Smooth muscle cell (in vitro differentiated cells): ENCODE data around the gene IGSF23. TPM values are rescaled to one million over a fixed set of nuclear protein-coding genes. Genes with fewer than 3 reads are reported as not detected.

ENCODE experiments used
- DNase-seq: peaks from one replicate; lab custom pipeline; 2025; ENCODE audit not compliant: unreplicated experiment; lab: John Stamatoyannopoulos, UW
- H2AFZ ChIP-seq: fragments of 200-600 bp; sonication (generic); 2 replicates; pipeline ENCODE4 v1.6.0; 2016; ENCODE audit warnings: antibody characterized with exemption, low read depth, mild to moderate bottlenecking
- H3F3A ChIP-seq: fragments of 200-600 bp; sonication (generic); 2 replicates; pipeline ENCODE4 v1.6.0; 2017; ENCODE audit warnings: antibody characterized with exemption, low read depth
- H3K27ac ChIP-seq: fragments of 200-600 bp; sonication (generic); 2 replicates; pipeline ENCODE4 v1.5.1; 2016; ENCODE audit warnings: low read depth, mild to moderate bottlenecking
- H3K27me3 ChIP-seq: fragments of 200-600 bp; sonication (generic); 2 replicates; pipeline ENCODE4 v1.6.1; 2016; ENCODE audit warnings: low read depth, mild to moderate bottlenecking
- H3K36me3 ChIP-seq: fragments of 200-600 bp; sonication (generic); 2 replicates; pipeline ENCODE4 v1.5.1; 2016; ENCODE audit warnings: low read depth
- H3K4me1 ChIP-seq: fragments of 200-600 bp; sonication (generic); 2 replicates; pipeline ENCODE4 v1.5.1; 2016; ENCODE audit warnings: low read depth
- H3K4me2 ChIP-seq: fragments of 200-600 bp; sonication (generic); 2 replicates; pipeline ENCODE4 v1.6.0; 2016; ENCODE audit warnings: mild to moderate bottlenecking
- H3K4me3 ChIP-seq: fragments of 200-600 bp; sonication (generic); 2 replicates; pipeline ENCODE4 v1.5.1; 2016; ENCODE audit warnings: mild to moderate bottlenecking
- H3K79me2 ChIP-seq: fragments of 200-600 bp; sonication (generic); 2 replicates; pipeline ENCODE4 v1.6.0; 2016; ENCODE audit warnings: low read depth, mild to moderate bottlenecking
- H3K9ac ChIP-seq: fragments of 200-600 bp; sonication (generic); 2 replicates; pipeline ENCODE4 v1.6.0; 2016; ENCODE audit warnings: low read depth
- H3K9me3 ChIP-seq: fragments of 200-600 bp; sonication (generic); replicated peaks from 2 replicates; pipeline ENCODE4 v1.5.1; 2016; ENCODE audit warnings: low read depth
- H4K20me1 ChIP-seq: fragments of 200-600 bp; sonication (generic); 2 replicates; pipeline ENCODE4 v1.6.0; 2016; ENCODE audit warnings: low read depth
- CTCF ChIP-seq: fragments of 200-600 bp; sonication (generic); IDR thresholded peaks from 2 replicates; pipeline ENCODE4 v1.5.1; 2017; ENCODE audit warnings: borderline replicate concordance, mild to moderate bottlenecking, antibody characterized with exemption; ENCODE audit not compliant: insufficient read depth, poor library complexity, severe bottlenecking
- WGBS: methylation state at CpG from one replicate; pipeline ENCODE4 v1.1.7; 2016; ENCODE audit warnings: low lambda C conversion rate; 5-methylcytosine and 5-hydroxymethylcytosine counted together
- polyA plus RNA-seq: library from polyadenylated mRNA; unstranded; fragments of >200 nt; fragmentation: Nextera tagmentation; extraction: Ambion mirVana; gene quantifications from 2 replicates; pipeline ENCODE4 v1.2.1, GENCODE V29; 2016
- total RNA-seq: library from RNA; depleted of rRNA; stranded (reverse); fragments of >200 nt; gene quantifications from 2 replicates; pipeline ENCODE4 v1.2.3, GENCODE V29; 2014

Gene IGSF23
- total and polyA plus RNA-seq, 2 experiments from 2014 or later = not detected

GRCh38 chr19:44570603-44570983 lies 42.8 kb upstream of the IGSF23 start:
- TF ChIP-seq CTCF = no peak
- Histone ChIP-seq H3F3A (no peaks in the 10 kb centered on the region), H3K4me3 (no peak overlapping the region), H3K27ac (no peak overlapping the region), H3K9ac (no peak overlapping the region), H3K9me3 (no peaks in the 10 kb centered on the region), H3K4me2 (no peak overlapping the region), H2AFZ (no peak overlapping the region), H3K27me3 (no peaks in the 10 kb centered on the region), H3K36me3 (no peaks in the 10 kb centered on the region), H3K4me1 (no peaks in the 10 kb centered on the region), H4K20me1 (no peaks in the 10 kb centered on the region), H3K79me2 (no peaks in the 10 kb centered on the region)
- WGBS = 49% methylated on average over 3 of the region's 3 CpGs
- no peak for DNase-seq

- DNase-seq = peak; percentile 12
- WGBS = 57% methylated on average over 13 of the region's 13 CpGs
- Histone ChIP-seq H3K9ac (no peak overlapping the region), H3K79me2 (no peaks in the 10 kb centered on the region), H3K9me3 (no peaks in the 10 kb centered on the region), H4K20me1 (no peaks in the 10 kb centered on the region), H3K4me2 (peak overlapping the region; percentile 68), H3K4me3 (peak overlapping the region; percentile 29), H3K27ac (no peak overlapping the region), H3K27me3 (no peaks in the 10 kb centered on the region), H3K36me3 (no peaks in the 10 kb centered on the region), H2AFZ (peak overlapping the region; percentile 69), H3K4me1 (no peaks in the 10 kb centered on the region), H3F3A (no peaks in the 10 kb centered on the region)
- peak; percentile 82 for TF ChIP-seq CTCF
Measured at GRCh38 chr19:44570984-44571684, 42.2 kb upstream of the IGSF23 start.

- Histone ChIP-seq H2AFZ (no peak overlapping the region), H3K27ac (no peak overlapping the region), H4K20me1 (no peaks in the 10 kb centered on the region), H3K79me2 (no peaks in the 10 kb centered on the region), H3F3A (no peaks in the 10 kb centered on the region), H3K9ac (no peak overlapping the region), H3K4me1 (no peaks in the 10 kb centered on the region), H3K9me3 (no peaks in the 10 kb centered on the region), H3K27me3 (no peaks in the 10 kb centered on the region), H3K4me3 (no peak overlapping the region), H3K4me2 (no peak overlapping the region), H3K36me3 (no peaks in the 10 kb centered on the region)
- no peak for TF ChIP-seq CTCF
- 72% methylated on average over 5 of the region's 5 CpGs for whole genome bisulfite sequencing
- no peak for DNase-seq
Measured at GRCh38 chr19:44571830-44572580, 41.4 kb upstream of the IGSF23 start.
